PFSK-1 (cell line): ENCODE data around the gene MAML2.

Source experiments
- POLR2AphosphoS5 ChIP-seq: IDR thresholded peaks from 2 replicates; pipeline ENCODE4 v1.6.1; 2012; ENCODE audit warnings: low read depth, mild to moderate bottlenecking, control low read depth, low read length, moderate library complexity
- REST ChIP-seq, 2 experiments: IDR thresholded peaks; 2 replicates each; pipeline versions ENCODE4 v1.6.1 to v1.8.0; 2011 to 2012; ENCODE audit warnings: low read depth in 2 of 2, low read length in 2 of 2, control low read depth in 1 of 2, inconsistent platforms in 1 of 2, mild to moderate bottlenecking in 1 of 2, moderate library complexity in 1 of 2; ENCODE audit not compliant: insufficient read depth in 1 of 2
- TAF1 ChIP-seq: IDR thresholded peaks from 2 replicates; pipeline ENCODE4 v1.6.1; 2012; ENCODE audit warnings: low read length, control low read depth, borderline replicate concordance; ENCODE audit not compliant: insufficient read depth

DNA sequence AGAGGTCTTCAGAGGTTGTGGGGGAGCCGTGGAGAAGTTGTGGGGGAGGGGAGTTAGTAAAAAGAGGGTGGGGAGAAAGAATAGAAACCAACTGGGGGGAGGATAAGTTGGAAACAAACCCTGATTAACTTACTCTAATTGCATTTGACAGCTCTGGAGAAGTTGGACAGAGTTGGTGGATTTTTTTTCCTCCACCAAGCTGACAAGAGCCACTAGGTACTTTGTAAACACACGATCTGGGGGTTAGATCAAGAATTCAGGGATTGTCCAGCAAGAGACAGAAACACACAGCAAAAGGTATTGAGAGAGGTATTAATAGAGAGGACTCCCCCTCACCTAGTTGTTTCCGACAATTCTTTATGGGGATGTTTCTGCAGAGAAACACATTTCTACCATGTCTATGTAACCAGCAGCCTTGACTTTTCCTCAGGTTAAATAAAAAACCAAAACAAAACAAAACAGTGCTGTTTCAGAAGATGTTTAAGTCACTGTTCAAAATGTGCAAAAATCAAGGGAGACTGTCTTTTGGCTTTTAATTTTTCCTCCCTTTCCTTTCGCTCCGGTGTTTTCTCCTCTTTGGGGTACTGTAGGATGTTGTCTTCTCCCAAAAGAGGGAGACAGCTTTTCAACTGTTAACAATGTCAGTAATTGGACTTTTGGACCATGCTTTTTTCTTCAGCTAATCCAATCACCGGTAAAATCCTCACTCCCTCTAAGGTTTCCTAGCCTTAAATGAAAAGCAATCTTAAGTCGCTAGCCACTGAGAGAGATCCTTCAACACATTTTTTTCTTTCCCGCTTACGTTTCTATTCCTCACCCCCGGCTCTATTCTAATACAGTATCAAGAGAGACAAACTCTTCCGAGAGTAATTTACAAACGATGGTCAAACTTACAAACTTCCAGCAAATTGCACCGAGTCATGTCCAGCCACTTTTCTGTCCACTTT lies 708 bp downstream of the MAML2 start:
- TF ChIP-seq TAF1 = 0 out of 2 replicates have a peak, but pooled peaks have one; percentile 34
- TF ChIP-seq POLR2AphosphoS5 = no peak
- TF ChIP-seq REST (IDR thresholded peaks at IDR 0.05; ENCODE audit: insufficient read depth in 1 of 2, low read depth in 2 of 2, low read length in 2 of 2) = no peak
